Activated CD8-positive, alpha-beta memory T cell treated with anti-CD3 and anti-CD28 coated beads, Interleukin-2, amount 50 U/mL, for 4 hours (primary cell): ENCODE data around the gene CENPN.

Source experiments
- DNase-seq: peaks from one replicate; pipeline ENCODE4 v3.0.0-alpha.2; 2020

Gene CENPN

DNA sequence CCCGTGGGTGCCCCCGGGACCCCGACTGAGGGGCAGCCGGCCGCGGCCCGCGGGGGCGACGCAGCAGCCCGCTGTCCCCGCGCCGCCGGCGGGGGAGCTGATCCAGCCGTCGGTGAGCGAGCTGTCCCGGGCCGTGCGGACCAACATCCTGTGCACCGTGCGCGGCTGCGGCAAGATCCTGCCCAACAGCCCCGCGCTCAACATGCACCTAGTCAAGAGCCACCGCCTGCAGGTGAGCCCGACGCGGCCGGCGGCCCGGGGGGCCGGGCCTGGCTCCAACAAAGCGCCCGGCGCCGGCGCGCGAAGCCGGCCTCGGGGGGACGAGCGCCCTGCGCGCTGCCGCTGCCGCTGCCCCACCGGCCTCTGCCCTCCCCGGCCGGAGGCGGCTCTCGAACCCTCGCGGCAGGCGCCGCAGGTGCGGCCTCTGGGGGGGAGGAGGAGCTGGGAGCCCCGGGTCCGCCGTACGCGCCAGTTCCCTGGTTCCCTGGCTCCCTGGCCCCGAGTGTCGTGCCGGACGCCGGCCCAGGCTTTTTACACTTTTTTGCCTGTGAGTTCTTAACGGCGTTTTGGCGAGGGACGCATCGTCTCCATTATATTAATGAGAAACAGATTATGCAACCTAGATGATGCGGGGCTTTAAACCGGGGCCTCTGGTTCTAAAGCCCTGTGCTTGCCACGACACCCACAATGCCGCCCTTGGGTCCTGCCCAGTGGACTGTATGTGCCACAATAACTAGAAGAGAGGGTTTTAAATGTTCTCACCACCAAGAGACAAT lies 29.1 kb downstream of the CENPN start:
- peak; percentile 42 for DNase-seq

DNA sequence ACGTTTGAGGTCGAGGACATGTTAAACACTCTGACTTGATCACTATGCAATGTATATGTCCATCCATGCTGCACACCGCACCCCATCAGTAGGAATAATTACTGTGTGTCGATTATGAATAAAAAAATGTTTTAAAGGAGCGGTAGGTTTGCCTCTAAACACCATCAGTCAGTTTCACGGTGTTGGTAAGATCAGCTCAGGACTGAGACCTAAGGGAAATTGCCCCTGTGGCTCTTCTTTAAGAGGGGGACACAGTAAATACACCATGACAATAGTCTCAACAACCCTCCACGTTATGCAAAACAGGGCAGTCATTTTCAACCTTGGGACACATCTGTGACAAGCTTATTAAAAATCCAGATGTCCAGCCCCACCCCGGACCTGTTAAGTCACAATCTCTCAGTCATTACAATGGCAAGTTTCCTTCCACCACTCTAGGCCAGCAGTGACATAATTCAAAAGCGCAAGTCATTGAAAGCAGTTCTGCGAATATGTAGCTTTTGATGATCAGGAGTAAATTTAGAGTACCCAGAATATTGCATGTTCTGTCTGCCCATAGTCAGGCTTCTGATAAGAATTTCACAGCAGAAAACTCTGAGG lies 29.8 kb downstream of the CENPN start:
- no peak for DNase-seq

GRCh38 chr16:81040131-81040530 lies 33.1 kb downstream of the CENPN start:
- no peak for DNase-seq

GRCh38 chr16:81040842-81041241 lies 33.8 kb downstream of the CENPN start:
- no peak for DNase-seq

DNA sequence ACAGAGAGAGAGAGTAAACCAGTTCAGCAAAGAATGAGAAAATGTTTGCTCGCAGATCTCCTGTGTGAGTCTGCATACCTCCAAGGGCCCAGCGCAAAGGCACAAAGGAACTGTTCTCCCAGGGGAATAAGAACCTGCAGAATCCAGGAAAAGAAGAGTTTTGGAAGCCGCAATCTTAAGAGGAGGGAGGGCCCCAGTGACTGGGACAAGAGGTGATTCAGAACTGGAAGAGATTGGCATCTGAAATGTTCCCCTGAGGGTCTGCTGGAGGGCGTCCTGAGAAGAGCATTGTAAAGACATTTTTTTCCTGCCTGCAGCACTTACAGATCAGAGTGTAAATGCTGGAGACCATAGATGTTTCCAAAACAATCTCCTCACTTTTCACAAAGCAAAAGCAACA lies 34.7 kb downstream of the CENPN start:
- no peak for DNase-seq

- DNase-seq, result no peak
These were observed 35.8 kb downstream of the CENPN start for GRCh38 chr16:81042821-81043220.

DNA sequence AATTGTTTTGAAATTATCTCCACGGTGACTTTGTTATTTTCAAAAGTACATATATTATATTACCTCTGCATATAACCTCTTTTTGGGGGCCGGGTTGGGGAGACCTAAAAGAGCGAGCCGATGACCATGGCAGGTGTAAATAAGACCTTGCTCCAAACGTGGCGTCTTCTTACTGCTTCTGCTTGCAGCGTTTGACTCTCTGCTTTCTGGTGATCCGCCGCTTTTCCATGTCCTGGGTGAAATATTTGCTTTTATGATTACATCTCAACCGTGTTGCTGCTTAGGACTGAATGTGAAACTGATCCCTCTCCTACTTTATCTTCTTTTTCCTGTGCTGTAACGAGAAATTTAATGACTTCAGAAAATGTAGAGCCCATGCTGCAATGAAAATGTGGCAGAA lies 46.7 kb downstream of the CENPN start:
- no peak for DNase-seq

DNA sequence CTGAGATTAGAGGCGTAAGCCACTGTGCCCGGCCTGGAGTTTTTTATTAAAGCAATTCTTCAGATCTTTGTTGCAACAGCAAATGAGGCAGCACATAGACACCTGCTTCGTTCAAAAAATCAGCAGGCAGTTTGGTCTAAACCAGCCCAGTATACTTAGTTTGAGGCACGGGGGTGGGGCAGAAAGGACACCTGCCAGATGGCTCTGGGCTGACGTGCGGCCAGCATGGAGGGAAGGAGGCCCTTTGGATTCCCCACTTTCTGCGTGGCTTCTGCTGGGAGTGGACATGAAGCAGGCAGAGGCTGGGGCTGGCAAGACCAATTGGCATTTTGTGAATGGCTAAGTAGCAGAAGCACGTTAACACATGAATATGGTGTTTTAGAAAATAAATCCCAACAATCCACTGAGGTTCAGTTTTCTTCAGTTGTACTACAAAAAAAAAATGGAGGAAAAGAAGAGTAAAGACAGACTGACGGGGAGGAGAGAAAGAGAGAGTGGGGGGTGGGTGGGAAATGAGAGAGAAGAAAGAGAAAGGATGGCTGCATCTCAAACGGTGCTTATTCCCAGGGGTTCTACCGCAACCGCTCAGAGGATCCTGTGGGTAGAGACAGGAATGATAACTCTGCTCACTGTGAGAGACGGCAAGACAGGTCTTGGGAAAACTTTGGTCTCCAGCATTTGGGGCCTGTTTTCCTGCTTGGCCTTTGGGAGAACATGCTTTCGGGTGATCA lies 53.7 kb downstream of the CENPN start:
- DNase-seq, result no peak

- no peak for DNase-seq
These were observed 54.3 kb downstream of the CENPN start for GRCh38 chr16:81061307-81061640.

- no peak for DNase-seq
These were observed 55.0 kb downstream of the CENPN start for GRCh38 chr16:81061871-81062608.

GRCh38 chr16:81066681-81067080 lies 59.7 kb downstream of the CENPN start:
- no peak for DNase-seq

DNA sequence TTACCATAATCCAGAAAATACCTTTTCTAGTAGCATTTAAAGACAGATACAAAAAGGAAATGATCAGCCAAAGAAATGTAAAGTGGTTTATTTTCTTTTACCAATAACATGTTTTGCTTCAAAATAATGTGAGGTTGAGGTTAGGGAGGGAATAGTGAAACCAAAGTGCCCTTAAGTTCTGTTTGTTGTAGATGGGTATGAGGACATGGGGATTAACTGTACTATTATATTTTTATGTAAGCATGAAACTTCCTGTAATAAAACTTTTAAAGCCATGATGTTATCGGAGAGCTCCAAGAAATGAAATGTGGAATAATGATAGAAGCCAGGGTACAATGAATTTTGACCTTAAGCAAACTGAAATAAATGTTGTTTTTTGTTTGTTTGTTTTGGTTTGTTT lies 60.2 kb downstream of the CENPN start:
- DNase-seq, result no peak

GRCh38 chr16:81069063-81069462 lies 62.0 kb downstream of the CENPN start:
- no peak for DNase-seq

- DNase-seq, result no peak
These were observed 64.0 kb downstream of the CENPN start for GRCh38 chr16:81070979-81071378.

GRCh38 chr16:81071805-81072204 lies 64.8 kb downstream of the CENPN start:
- no peak for DNase-seq

DNA sequence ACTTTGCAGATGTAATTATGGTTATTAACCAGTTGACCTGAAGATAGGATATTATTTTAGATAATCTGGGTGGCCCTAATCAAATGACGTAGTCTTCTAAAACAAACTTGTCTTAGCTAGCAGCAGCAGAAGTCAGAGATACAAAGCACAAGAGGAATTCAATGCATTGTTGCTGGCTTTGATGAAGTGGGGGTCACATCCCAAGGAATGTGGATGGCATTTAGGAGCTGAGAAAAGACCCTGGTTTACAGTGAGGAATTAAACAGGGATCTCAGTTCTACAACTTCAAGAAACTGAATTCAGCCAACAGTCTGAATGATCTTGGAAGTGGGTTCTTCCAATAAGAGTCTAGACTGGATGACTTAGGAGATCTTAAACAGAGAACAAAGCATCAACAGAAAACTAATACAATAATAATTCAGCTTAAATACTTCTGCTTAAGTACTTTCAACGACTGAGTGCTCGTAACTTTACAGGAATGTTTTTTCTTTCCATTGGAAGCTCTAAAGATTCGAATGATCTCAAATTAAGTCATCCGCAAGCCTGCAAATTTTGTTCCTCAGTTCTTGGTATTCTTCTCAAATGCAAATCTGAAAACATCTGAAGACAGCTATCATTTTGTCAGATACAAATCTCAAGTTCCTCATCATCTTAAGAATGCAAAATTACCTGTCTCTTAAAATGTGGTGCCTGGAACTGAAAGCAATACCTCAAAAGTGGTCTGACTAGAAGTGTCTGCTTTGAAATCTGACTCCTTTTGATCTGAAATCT lies 66.7 kb downstream of the CENPN start:
- no peak for DNase-seq

- DNase-seq, result peak; percentile 94
These were observed 69.6 kb downstream of the CENPN start for GRCh38 chr16:81076566-81077075.

DNA sequence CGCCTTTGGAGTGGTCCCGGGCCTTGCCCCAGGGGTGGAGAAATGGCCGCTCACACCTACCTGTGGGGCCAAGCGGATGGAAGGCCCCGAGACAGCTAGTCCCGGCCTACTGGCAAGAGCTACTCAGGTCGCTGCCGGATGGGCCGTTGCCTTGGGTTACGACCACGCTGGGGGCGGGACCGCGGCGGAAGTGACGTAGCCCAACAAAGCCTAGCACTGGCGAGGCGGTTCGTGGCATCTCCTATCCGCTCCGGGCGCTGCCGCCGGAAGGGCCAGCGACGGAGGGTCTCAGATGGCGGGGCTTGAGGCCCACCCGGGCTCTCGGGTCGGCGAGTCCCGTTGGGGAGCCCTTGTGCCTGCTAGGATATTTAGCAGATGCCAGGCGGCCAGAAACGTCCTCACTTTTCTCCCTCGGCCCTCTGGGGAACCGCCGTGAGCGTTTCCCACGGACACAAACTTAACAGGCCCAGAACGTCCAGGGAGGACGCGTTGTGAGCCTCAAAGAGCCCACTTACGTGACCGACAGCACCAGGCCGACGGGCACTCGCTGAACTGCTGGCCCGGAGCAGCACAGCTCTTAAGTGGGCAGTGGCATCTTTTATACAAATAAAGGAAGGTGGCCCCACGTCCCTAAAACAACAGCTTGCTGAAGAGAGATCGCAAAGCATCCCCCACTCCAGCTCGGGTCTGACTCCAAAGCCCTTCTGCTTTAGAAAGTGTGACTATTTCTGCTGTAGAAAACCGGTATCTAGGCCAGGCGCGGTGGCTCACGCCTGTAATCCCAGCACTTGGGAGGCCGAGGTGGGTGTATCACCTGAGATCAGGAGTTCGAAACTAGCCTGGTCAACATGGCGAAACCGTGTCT lies 70.3 kb downstream of the CENPN start, which contains the start of gene C16orf46:
TSS of gene C16orf46 (minus strand) at position 163 of the 865 bp plus-strand sequence. CDS start 13,283 bp downstream, outside the sequence.
- peak; percentile 98 for DNase-seq

- DNase-seq, result no peak
These were observed 73.2 kb downstream of the CENPN start for GRCh38 chr16:81080233-81080632.

DNA sequence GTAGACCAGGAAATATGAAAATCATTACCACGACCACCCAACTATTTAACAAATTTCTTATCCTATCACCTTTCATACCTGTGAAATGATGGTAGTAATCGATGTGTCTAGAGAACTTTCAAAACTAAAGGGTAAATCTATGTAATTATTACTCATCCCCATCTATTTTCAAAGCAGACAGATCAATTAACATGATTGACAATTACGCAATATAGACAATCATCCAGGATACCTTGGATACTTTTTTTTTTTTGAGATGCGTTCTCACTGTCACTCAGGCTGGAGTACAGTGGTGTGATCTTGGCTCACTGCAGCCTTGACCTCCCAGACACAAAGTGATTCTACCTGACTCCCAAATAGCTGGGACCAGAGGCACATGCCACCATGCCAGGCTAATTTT lies 74.0 kb downstream of the CENPN start:
- no peak for DNase-seq
